HG02610 (cell line): Measurements from ENCODE around the gene PRSS27.
"Not testable (repeated sequence)": the region's sequence is repeated elsewhere in the genome, so short reads cannot be mapped to it uniquely, and the experiment has no call there.

Source experiments
- ATAC-seq: cut with Tn5 transposase; IDR thresholded peaks from one replicate; pipeline ENCODE4 v1.9.1; 2021; ENCODE audit warnings: mild to moderate bottlenecking, moderate library complexity; ENCODE audit not compliant: unreplicated experiment

The PRSS27 gene

DNA sequence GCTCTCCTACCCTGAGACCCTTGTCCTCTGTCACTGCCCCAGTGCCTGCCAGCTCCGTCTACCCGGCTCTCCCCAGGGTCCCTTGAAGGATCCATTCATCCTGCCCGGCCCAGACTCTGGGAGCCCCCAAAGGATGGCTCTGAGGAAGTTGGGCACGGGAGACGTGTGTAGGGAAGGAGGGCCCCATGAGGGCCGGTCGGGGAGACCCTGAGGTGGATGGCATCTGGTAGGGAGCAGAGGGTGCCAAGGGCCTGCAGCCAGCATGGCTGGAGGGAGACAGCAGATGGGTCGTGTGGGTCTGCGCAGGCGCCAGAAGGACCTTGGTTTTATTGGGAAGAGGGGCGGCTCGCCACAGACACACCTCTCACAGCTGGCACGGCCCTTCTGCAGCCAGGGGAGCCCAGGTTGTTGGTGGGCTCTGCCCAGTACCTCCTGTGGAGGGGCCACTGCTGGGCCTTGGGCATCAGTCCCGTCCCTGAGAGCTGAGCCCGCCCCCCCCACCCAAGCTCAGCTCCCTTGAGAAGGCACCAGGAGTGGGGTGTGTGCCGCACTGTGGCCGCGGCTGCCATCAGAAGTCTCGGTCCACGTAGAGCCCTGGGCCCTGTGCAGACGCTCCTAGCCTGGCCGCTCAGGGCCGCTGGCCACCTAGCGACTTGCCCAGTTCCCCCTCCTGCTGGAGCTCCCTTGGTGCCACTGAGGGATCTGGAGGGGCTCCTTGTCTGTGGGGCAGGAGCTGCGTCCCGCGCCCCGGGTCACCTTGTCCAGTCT, 21.7 kb downstream of the PRSS27 start:
- ATAC-seq: no peak

DNA sequence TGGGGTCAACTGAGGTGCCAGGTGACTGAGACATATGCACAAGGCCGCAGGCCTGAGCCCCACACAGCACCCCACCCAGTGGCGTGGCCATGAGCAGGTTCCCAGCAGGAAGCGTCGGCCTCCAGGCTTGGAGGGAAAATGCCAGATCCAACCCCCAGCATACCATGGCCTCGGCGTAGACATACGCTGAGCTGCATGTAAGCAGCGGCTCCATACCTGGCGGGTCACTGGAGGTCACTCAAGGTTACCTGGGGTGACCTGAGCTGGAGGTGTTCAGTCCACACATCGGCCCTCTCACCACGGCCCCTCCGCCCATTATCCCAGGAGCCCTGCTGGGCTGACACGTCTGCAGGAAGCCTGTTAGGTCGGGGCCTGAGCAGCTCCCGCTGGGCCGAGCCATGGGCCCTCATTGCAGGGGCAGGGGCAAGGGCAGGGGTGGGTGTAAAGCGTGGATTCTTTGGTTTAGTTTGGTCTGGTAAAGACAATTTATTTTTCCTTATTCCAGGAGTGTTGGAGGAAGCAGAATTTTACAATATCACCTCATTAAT, 22.5 kb downstream of the PRSS27 start:
- ATAC-seq: no peak

- not testable (repeated sequence) for ATAC-seq
These were observed 23.3 kb downstream of the PRSS27 start for GRCh38 chr16:2696601-2697250.

DNA sequence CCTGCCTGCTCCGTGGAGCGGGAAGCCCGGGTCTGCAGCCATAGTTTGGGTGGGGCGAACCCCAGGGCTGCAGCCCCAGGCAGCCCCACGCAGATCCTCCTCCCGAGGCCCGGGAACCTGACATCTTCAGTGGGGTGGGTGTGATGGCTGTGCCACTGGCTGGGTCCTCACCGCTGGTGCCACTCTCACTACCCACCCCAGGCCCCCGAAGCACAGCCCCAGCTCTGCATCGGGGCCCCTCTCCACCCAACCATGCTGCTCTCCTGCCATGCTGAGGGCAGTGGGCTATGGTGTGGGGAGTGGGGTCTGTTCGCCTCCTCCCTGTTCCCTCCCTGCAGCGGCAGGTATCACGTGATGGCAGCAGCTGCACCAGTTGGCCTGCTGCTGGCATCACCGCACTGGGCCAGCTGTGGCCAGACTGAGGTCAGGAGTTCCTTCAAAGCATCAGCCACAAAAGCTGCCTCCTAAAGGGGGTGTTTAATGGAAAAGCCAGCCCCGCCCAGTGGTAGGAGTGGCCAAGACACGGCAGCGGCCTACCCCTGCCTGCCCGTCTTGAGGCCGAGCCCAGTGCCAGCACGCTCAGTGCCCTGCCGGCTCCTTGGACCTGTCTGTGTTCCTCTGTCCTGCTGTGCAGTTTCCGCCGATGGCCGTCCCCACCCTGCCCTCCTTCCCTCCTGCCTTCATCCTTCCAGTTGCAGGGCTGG, 26.9 kb downstream of the PRSS27 start:
- ATAC-seq: no peak

DNA sequence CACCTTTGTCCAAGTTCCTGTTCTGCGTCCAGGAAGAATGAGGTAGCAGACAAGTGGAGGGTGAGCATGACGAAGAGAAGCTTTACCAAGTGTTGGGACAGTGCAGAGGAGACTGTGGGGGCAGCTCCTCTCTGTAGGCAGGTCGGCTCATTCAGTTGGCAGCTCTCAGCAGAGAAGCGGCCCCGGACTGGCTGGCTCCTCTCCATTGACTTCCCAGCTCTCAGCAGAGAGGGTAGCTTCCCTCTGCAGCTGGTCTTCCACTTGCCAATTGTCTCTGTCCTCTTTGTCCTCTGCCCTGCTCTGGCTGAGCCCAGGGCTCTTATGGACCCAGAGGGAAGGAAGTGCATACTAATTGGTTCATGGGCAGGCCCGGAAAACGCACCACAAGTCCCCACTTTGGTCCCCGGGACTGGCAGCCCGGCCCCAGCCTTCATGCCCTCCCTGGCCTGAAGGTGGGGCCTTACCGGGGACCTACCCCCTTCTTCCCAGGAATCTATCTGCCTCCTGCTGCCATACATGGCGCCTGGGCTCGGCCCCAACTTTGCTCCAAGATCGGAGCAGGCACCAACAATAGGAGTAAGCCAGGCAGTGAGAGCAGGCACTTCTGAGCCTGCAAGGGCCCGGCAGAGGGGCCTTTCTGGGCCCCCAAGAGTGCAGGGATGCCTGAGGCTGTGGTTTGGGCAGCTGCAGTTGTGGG, 27.6 kb downstream of the PRSS27 start:
- ATAC-seq: no peak

GRCh38 chr16:2691491-2692248, 28.4 kb downstream of the PRSS27 start:
- no peak for ATAC-seq

DNA sequence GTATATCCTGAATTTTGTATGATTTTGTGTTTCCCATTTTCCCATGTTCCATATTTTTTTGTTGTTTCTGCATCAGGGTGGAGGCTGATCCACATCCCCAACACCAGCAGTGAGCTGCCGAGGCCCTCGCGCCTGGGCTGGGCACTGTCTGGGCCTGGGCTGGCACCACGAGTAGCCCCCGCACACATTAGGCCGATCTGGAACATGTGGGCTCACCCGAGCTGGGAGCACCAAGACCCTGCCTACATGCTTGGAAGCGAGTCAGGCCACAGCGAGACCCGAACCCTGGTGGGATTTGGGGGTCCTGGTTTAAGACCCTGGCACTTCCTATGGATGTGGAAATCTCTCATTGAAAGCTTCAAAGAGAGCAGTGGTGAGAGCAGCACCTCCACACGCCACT, 29.2 kb downstream of the PRSS27 start:
- ATAC-seq: no peak

- no peak for ATAC-seq
These were observed 29.8 kb downstream of the PRSS27 start for GRCh38 chr16:2689968-2690801.

DNA sequence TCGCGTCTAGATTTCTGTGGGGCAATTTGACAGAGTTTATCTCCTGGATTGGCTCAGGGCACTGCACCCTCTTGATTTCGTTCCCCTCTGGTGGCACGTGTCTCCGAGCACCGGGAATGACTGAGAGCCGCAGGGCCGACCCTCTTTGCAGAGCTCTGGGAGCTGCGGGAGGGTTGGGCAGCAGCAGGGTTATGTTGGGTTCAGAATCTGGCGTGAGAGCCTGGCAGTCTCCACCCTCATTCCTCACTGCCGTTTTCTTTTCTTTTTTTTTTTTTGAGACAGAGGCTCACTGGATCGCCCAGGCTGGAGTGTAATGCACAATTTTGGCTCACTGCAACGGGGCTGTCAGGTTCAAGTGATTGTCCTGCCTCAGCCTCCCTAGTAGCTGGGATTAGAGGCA, 30.6 kb downstream of the PRSS27 start:
- ATAC-seq: not testable (repeated sequence)

GRCh38 chr16:2687531-2688308, 32.3 kb downstream of the PRSS27 start:
- no peak for ATAC-seq

GRCh38 chr16:2686912-2687507, 33.0 kb downstream of the PRSS27 start:
- ATAC-seq: peak; percentile 36

DNA sequence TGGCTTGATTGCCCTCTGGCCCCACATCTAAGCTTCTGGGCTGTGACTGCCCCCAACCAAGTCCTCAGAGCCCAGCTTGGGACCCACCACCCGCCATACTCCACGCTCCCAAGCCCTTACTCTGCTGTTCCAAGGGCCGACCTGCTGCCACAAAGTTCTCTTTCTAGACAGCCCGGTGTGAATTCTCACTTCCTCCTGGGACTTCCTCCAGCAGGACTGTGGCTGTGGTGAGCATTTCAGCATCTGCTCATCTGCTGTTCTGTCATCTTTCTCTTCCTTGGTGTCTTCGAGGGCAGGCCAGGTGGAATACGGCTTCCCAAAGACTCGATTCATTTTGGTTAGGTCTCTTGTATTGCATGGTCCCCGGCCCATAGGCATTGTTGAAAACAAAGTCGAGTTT, 33.9 kb downstream of the PRSS27 start:
- peak; percentile 38 for ATAC-seq

GRCh38 chr16:2683041-2683440, 37.0 kb downstream of the PRSS27 start:
- ATAC-seq: not testable (repeated sequence)

GRCh38 chr16:2682209-2683021, 37.6 kb downstream of the PRSS27 start, which contains the start of gene KCTD5:
KCTD5 (plus strand) TSS chr16:2682523; CDS start chr16:2682549, 26 bp downstream.
- ATAC-seq: peak; percentile 63

GRCh38 chr16:2680360-2680759, 39.7 kb downstream of the PRSS27 start:
- ATAC-seq: not testable (repeated sequence)

- ATAC-seq: not testable (repeated sequence)
These were observed 40.1 kb downstream of the PRSS27 start for GRCh38 chr16:2679902-2680301.
